Stimulated activated CD4-positive, alpha-beta T cell treated with anti-CD3 and anti-CD28 coated beads, Interleukin-12 subunit alpha, Interleukin-12 subunit beta, amount 100 ng/mL, for 48 hours (primary cell): Measurements from ENCODE around the gene SLC6A19.

ENCODE experiments used
- DNase-seq, 3 donors: peaks; one replicate each; pipeline ENCODE4 v3.0.0-alpha.2; 2020; ENCODE audit warnings: low read depth in 2 of 3, low spot score in 1 of 3

The SLC6A19 gene

DNA sequence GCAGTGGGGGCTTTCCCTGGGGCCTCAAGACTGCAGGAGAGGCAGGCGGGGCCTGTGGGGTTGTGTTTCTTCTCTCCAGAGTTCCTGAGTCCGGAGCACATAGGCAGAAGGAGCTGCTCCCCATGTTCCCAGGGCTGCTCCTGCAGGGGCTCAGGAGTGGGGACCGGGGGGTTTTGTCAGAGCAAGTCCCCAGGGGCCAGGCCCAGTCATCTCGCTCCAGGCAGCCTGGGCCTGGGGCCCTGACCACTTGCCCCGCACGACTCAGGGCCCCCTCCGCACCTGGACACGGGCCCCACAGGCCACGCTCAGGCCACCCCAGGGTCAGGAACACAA is 22.0 kb upstream of the SLC6A19 start:
- no peak for DNase-seq

DNA sequence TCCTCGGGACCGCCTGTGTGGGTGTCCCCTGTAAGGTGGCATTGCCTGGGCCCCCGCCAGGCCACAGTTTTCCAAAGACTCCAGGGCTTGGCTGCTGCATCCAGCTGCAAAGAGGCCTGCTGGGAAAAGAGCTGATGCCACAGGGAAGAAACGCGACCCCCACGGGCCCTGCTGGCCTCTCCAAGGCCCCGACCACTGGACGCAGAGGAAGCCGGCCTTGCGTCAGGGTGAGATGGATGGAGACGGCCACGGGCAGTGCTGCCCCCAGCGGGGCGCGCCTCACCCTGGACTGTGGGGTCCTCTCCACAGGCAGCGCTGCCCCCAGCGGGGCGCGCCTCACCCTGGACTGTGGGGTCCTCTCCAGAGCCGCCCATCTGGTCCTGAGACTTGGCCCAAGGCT is 21.3 kb upstream of the SLC6A19 start:
- no peak for DNase-seq

DNA sequence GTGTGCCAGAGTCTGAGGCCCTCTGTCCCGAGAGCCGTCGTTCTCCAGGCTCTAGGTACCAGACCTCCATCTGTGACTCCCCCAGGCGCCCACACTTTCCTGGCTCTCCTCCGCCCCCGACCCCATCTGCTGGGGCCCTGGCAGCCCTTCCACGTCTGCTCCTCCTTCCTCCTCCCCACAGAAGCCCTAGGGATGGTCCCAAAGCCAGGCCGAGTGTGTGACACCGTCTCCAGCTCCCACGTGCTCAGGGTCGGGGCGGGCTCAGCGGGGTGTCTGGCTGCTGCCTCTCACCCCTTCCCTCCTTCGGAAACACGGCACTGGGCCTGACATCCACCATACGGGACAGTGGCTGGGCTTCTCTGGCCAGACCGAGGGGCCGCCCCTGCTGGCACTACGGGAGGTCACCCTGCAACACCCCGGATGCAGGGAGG is 20.5 kb upstream of the SLC6A19 start:
- no peak for DNase-seq

DNA sequence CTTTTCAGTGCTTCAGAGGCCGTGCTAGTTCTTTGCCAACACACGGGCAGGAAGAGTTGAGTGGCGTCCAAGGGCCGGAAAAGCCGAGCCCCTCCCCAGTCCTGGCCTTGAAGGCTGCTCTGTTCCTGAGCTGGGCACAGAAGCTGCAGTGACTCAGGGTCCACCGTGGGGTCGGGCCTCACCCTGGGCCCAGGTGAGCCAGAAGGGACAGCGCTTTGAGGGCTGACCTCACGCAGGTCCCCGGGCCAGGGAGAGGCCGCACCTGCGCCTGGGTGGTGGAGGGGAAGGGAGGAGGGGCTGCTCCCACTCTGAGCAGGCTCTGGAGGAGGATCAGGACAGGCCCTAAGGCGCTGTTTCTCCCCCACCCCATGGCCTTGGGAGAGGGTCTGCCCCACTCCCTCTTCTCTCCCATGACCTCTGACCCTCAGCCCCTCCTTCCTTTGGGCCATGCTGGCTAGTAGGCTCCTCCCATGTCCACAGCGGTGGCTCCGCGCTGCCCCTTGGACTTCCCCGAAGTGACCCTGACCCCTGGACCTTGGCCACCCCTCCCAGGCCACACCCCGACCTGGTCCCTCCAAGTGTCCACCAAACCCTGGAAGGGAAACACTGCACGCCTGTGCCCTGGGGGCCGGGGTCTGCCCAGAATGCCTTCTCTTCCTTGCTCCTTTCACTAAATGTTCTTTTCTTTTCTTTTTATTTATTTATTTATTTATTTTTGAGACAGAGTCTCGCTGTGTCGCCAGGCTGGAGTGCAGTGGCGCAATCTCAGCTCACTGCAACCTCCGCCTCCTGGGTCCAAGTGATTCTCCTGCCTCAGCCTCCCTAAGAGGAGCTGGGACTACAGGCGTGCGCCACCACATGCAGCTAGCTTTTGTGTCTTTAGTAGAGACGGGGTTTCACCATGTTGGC is 19.7 kb upstream of the SLC6A19 start:
- DNase-seq: no peak

DNA sequence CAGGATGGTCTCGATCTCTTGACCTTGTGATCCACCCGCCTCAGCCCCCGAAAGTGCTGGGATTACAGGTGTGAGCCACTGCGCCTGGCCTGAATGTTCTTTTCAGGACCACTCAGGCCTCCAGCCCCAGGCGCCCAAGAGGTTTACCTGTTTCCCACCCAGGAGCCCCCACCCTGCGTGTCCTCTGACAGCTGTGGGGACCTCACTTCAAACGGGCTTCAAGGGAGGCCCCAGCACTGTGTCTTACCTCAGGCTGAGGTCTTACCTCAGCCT is 19.1 kb upstream of the SLC6A19 start:
- no peak for DNase-seq

DNA sequence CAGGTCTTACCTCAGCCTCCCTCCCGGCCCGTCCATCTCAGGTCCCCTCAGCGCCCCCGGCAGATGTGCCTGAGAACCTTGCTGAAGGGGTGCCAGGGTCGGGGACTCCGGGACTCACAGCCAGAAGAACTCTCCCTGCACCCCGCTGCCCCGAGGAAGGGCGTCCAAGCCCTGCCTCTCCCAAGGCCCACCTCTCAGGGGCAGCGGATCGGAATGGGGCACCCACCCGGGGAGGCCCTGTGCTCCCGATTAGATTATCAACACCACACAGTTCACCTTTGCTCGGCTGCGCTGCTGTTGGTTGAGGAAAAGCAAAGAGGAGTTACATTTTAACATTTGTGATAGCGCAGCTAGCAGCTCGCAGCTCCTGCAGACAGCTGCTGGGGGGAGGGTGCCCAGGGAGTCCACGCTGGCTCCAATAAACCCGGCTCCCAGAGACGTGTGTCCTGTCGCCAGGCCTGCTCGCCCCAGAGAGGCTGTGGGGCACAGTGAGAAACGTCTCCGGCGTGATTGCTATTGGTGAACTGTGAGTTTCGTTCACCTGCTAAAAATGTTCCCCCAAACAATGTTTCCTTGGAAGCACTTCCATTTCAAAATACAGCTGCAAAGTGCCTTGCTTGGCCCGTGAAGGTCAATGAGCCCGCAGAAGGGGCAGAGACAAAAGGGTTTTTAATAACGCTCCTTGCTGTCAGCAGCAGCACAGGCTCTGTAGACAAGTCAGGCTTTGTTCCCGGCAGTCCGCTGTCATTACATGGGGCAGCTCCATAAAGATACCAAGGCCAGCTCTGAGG is 18.6 kb upstream of the SLC6A19 start:
- DNase-seq: no peak

DNA sequence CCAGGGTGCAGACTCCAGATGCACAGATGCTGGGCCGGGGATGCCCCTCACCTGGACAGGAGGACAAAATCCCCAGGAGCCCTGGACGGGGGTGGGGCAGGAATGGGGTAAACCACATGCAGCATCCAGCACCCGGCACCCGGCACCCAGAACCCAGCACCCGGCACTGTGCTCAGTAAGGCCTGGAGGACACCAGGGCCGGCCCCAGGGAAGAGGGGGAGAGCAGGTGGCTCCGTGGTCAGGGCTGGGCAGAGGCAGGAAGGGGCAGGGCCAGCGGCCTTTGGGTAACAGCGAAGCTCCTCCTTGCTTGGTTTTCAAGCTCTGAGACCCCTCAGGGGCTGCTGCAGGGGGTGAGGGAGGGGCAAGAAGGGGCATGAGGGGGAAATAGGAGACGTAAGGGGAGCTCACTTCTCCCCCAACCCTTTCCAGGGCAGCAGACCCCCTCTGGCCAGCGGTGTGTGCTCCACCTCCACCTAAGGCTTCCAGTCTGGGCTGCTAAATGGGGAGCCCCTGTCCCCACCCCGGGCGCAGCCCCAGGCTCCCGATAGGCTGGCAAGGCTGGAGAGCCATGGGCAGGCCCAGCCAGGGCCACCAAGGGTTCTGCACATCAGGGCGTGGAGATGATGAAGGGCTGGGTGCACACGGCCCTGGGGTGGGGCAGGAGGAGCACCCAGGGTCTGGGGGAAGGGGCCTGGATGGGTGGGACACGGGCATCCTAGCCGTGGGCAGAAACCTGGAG is 17.8 kb upstream of the SLC6A19 start:
- no peak for DNase-seq

DNA sequence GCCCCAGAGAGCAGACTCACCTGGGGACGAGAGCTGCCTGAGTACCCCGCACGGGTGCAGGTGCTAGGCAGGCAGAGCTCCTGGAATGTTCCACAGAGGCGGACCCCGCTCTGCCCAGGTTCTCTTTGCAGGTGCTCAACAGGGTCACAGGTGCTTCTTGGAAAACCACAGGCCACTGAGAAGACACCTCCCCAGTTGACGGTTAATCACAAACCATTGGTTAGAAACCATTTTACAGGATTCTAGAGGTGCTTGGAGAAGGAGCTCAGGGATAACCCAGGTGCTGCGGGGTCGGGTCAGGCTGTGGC is 17.3 kb upstream of the SLC6A19 start:
- DNase-seq: no peak

DNA sequence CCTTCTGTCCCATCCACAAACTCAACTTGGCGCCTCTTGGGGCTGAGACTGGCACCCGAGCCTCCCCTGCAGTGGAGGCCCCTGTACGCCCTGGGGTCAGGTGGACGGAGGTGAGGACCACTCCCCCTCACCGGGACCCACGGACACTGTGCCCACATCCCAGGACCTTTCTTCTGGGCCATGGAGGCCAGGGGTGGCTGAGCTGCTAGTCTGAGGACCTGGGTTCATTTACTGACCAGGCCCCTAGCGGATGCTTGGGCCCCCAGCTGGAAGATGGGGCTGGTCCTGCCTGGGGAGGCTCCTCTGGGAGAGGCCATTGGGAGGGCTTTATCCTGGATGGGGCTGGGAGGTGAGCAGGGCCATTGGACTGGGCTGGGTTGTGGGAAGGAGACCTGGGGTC is 16.9 kb upstream of the SLC6A19 start:
- no peak for DNase-seq

DNA sequence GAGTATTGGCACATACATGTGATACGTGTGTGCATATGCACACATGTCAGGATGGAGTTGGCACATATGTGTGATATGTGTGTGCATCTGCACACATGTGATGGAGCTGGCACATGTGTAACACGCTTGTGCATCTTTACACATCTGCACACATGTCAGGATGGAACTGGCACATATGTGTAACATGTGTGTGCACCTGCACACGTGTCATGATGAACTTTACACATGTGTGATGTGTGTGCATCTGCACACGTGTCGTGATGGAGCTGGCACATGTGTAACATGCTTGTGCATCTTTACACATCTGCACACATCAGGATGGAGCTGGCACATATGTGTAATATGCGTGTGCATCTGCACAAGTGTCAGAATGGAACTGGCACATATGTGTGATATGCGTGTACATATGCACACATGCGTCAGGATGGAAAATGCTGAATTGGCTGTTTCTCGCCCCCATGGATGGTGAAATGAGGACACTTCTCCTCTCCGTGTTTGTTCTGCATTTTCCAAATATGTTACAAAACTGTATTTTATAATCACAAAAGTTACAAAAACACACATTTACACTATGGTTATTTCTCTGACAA is 16.3 kb upstream of the SLC6A19 start:
- no peak for DNase-seq

DNA sequence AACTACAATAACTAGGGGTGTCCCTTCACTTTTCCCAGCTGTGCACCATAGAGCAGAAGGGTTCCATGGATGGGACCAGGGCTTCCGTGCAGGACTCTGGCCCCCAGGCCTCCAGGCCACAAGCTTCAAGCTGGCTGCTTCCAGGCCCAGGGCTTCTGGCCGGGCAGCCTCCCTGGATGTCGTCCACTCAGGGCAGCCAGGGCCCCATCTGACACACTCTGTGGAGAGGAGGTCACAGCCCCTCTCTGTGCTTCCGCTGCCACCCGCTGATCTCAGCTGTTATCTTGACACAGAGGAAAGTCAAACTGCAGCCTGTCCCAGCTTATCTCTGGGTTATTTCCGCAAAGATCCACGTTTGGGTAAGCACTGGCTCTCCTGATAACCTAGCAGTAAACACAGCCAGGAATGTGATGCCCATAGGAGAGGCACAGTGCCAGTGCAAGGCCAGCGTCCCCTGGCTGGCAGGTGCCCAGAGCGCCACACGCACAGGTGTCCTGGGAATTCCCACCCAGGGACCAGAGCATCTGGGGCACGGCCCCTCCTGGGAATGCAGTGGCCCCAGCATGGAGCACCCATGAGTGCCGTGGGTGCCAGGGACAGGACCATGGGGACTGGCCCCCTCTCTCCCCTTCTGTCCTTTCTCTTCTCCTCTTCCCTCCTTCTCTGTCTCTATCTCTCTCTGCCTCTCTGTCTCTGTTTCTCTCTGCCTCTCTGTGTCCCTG is 15.6 kb upstream of the SLC6A19 start:
- DNase-seq: no peak

DNA sequence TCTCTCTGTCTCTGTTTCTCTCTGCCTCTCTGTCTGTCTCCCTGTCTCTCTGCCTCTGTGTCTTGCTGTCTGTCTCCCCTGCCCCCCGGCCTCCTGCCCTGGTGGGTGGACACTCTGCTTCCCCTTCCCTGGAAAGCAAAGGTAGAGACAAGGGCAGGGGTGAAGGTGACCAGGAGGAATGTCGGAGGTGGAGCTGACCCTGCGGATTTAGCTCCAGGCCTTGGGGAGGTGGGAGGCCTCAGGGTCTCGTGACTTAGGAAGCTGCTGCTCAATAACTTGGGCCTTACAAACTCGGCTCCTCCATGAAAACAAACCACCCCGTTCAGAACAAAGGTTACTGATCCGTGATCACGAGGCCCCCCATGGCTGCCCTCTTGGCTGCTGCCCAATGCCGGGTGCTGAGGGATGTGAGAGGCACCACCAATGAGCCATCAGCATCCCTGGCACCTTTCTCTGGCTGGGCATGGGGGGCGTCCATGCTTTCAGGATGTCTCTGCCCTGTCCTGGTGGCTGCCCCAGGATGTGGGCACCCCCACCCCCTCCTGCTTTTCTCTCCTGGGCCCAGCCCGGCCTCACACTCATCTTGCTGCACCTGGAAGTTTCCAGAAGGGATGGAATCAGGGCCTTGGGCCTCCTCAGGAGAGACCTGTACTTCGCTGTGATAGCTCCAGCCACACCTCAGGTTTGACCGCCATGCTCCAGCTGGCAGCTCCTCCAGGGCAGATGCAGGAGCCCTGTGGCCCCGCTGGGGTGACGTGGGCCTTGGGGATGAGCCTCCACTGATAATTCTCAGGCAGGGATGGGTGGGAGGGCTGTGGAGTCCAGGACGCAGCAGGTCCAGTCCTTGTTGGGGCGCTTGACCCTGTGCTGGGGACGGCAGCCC is 14.8 kb upstream of the SLC6A19 start:
- DNase-seq: no peak

DNA sequence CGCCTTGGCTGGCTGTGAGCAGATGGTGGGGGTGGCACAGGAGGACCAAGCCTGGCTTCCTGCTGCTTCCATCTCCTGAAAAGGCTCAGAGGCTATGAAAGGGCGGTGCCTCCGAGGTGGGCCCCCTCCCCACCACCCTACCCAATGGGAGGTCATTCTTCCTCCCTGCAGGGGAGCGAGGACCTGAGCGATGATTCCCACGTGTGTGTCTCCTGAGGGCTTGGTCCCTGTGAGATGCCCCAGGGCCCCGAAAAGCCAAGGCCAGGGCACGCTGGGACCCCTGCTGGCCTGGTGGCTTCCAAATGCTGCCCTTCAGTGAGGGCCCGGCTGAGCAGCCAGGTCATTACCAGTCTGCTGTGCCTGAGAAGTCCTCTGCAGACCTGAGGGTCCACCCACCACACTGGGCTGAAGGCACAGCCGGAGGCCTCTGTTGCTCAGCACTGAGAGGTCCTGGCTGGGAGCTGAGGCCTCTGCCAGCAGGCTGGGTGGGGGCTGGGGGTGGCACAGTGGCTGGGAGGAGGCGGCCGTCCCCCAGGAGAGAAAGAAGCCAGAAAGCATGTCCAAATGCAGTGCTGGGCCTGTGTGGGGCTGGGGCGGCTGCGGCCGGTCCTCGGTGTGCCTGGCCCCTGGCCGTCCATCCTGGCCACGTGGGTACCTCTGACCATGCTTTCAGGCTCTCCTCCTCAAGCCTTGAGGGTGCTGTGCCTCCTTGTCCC is 14.0 kb upstream of the SLC6A19 start:
- DNase-seq: no peak

DNA sequence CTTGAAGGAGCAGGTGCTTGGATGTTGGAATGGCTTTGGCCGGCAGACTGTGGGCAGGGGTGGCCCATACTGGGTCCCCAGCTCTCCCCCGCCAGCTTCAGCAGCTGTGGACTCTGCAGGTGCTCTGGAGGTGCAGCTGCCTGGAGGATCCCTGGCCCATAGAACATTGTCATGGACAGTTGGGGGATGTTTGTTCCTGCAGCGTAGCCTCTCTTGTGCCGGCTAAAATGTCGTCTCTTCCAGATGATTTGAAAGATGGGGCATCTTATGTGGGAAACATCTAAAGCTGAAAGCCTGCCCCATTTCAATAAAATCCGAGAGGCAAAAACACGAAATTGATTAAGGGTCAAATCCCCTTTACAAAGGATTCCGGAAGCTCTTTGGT is 13.5 kb upstream of the SLC6A19 start:
- no peak for DNase-seq

DNA sequence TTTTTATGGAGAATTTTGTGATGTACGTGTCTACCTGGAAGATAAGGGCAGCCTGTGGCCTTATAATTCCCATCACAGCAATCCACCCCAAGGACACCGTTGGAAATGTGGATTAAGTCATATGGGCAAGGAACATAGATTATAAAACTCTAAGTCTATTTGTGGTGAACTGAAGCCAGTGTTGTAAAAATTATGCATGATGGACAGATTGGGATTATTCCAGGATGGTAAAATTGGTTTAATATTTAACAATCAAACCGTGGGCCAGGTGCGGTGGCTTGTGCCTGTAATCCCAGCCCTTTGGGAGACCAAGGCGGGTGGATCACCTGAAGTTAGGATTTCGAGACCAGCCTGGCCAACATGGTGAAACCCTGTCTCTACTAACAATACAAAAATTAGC is 12.9 kb upstream of the SLC6A19 start:
- no peak for DNase-seq

DNA sequence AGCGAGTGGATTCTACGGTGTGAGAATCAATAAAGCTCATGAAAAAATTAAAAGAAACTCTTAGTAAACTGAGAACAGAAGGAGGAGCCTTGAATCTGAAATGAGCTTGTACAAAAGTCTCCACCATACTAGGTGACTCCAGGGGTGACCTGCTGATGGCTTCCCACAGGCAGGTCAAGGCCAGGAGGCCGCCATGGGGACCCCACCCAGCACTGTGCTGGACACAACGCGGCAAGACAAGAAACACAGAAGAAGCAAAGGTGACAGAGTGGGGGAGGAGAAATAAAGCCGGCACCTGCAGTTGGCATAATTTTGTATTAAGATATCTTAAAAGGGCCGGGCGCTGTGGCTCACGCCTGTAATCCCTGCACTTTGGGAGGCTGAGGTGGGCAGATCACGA is 12.1 kb upstream of the SLC6A19 start:
- DNase-seq: no peak

DNA sequence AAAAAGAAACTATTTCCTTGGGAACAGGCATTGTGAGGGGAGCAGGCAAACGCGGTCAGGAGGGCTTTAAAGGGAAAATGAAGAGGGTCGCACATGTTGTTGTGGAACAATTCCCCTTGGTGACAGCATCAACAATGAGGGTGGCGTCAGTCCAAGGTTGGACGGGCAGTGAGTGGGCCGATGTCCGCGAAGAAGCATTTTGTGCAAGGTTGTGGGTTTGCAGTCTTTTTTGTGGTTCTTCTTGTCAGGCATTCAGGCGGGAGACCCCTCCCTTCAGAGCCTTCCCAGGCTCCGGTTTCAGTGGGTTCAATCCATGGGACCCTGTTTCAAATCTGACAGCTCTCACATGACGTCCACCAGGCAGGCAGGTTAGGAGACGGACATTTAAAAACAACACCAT is 11.1 kb upstream of the SLC6A19 start:
- no peak for DNase-seq

DNA sequence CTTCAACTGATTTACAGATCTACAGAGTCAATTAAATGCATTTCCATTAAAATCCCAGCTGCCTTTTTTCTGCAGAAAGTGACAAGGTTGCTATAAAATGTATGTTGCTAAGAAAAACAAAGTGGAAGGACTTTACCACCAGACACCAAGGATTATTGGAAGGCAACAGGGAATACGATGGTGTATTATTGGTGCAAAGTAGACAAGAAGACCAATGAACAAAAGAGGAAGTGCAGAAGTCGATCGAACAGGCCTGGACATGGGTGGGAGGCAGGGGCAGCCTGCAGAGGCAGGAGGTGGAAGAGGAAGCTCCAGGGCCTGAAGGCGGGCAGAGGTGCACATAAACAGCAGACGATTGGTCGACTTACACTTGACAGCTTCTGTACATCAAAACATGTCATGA is 10.6 kb upstream of the SLC6A19 start:
- no peak for DNase-seq

DNA sequence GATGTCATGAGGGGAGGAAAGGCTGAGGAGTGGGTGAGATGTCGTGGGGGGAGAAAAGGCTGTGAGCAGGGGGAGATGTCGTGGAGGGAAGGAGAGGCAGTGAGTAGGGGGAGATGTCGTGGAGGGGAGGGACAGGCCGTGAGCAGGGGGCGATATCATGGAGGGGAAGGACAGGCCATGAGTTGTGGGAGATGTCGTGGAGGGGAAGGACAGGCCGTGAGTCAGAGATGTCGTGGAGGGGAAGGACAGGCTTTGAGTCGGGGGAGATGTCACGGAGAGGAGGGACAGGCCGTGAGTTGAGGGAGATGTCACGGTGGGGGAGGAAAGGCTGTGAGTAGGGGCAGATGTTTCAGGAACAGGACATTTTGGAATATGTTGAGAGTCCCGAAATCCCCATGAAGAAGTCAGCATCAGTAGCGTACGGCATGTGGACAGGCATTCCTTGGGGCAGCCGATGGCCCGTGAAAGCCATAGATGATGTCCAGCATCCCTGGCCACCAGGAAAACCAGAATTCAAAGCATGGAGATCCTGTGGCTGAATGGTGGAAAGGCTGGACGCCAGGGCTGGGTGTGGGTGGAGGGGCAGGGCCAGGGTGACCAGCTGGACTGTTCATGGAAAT is 8.3 kb upstream of the SLC6A19 start:
- no peak for DNase-seq
